Mesothelial cell of epicardium (in vitro differentiated cells): ENCODE results near the gene COL4A2. TPM values are rescaled to one million over a fixed set of nuclear protein-coding genes. Genes with fewer than 3 reads are reported as not detected.

Experiments
- DNase-seq, 2 experiments: peaks; one replicate each; pipeline ENCODE4 v3.0.0; 2021; ENCODE audit warnings: low spot score in 2 of 2; ENCODE audit not compliant: unreplicated experiment in 2 of 2
- H3K27ac Mint-ChIP-seq: 2 replicates; pipeline ENCODE4 v1.8.0; 2021; ENCODE audit warnings: mixed read lengths
- H3K27me3 Mint-ChIP-seq: 2 replicates; pipeline ENCODE4 v1.8.0; 2021; ENCODE audit warnings: low read depth, mixed read lengths
- H3K36me3 Mint-ChIP-seq: 2 replicates; pipeline ENCODE4 v1.8.0; 2021; ENCODE audit warnings: mixed read lengths
- H3K4me1 Mint-ChIP-seq: 2 replicates; pipeline ENCODE4 v1.8.0; 2021; ENCODE audit warnings: mixed read lengths
- H3K4me3 Mint-ChIP-seq: 2 replicates; pipeline ENCODE4 v1.8.0; 2021; ENCODE audit warnings: mild to moderate bottlenecking, moderate library complexity, mixed read lengths
- H3K9me3 Mint-ChIP-seq: 2 replicates; pipeline ENCODE4 v1.8.0; 2021; ENCODE audit warnings: mixed read lengths
- total RNA-seq: library from RNA; stranded (reverse); gene quantifications from 3 replicates; pipeline ENCODE4 v1.2.1, GENCODE V29; 2021
- TF ChIP-seq, protein P1 (sequence below): fragments of 200-600 bp; sonication (generic); IDR thresholded peaks from one replicate; pipeline ENCODE4 v1.5.0; 2021; ENCODE audit warnings: antibody characterized with exemption; ENCODE audit not compliant: unreplicated experiment

The COL4A2 gene
- total RNA-seq, 1 donor from 2014 or later = 469 TPM

- no peaks in the 10 kb centered on the region for H3K27me3 Mint-ChIP-seq
- H3K36me3 Mint-ChIP-seq = no peaks in the 10 kb centered on the region
- H3K4me1 Mint-ChIP-seq = peaks cover 28% of the 10 kb centered on the region
- H3K9me3 Mint-ChIP-seq = no peaks in the 10 kb centered on the region
- peak overlapping the region; percentile 15 for H3K27ac Mint-ChIP-seq
- DNase-seq = no peak
- no peak overlapping the region for H3K4me3 Mint-ChIP-seq
- TF ChIP-seq, protein P1, sequence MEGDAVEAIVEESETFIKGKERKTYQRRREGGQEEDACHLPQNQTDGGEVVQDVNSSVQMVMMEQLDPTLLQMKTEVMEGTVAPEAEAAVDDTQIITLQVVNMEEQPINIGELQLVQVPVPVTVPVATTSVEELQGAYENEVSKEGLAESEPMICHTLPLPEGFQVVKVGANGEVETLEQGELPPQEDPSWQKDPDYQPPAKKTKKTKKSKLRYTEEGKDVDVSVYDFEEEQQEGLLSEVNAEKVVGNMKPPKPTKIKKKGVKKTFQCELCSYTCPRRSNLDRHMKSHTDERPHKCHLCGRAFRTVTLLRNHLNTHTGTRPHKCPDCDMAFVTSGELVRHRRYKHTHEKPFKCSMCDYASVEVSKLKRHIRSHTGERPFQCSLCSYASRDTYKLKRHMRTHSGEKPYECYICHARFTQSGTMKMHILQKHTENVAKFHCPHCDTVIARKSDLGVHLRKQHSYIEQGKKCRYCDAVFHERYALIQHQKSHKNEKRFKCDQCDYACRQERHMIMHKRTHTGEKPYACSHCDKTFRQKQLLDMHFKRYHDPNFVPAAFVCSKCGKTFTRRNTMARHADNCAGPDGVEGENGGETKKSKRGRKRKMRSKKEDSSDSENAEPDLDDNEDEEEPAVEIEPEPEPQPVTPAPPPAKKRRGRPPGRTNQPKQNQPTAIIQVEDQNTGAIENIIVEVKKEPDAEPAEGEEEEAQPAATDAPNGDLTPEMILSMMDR = no peak
These were observed 43.4 kb downstream of the COL4A2 start for GRCh38 chr13:110350509-110350908.

DNA sequence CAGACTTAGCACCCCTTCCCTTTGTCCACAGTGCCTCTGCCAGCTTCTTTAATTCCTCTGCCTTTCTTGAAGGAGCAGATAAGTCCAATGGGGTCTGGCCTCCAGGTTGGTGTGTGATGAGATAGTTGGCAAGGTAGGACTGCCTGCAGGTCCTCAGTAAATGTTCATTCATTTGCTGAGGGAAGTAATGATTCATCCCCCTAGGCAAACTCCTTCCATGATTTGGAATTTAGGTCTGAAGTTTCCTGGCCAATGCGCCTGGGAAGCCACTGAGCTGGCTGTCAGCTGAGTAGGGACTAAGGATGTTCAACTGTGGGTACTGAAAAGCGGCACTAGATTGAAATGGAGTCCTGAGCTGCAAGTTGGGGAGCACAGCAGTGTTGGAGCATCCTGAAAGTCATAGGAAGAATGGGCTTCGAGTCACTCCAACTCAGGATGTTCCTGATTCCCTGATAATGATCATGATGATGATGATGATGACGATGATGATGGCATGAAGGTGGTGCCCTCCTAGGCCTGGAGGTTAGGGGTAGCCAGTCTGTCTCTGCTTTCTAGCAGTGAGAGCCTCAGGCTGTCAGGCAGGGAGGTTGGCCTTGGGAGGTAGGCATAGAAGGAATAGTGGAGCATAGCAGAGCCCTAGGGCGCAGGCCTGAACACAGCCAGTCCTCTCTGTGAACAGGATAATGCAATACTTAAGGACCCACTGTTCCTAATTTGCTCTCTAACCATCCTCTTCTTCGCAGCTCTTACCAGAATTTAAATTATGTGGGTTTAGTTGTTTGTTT, 44.7 kb downstream of the COL4A2 start:
- H3K27me3 Mint-ChIP-seq = no peaks in the 10 kb centered on the region
- TF ChIP-seq, protein P1 = no peak
- no peak overlapping the region for H3K27ac Mint-ChIP-seq
- no peak for DNase-seq
- H3K4me1 Mint-ChIP-seq = peaks cover 28% of the 10 kb centered on the region
- H3K9me3 Mint-ChIP-seq = no peaks in the 10 kb centered on the region
- H3K4me3 Mint-ChIP-seq = no peak overlapping the region
- no peaks in the 10 kb centered on the region for H3K36me3 Mint-ChIP-seq

- no peak overlapping the region for H3K4me3 Mint-ChIP-seq
- peak overlapping the region; percentile 58 for H3K27ac Mint-ChIP-seq
- H3K4me1 Mint-ChIP-seq = peaks cover 22% of the 10 kb centered on the region
- no peak for DNase-seq
- H3K9me3 Mint-ChIP-seq = no peaks in the 10 kb centered on the region
- H3K27me3 Mint-ChIP-seq = no peaks in the 10 kb centered on the region
- no peaks in the 10 kb centered on the region for H3K36me3 Mint-ChIP-seq
- TF ChIP-seq, protein P1 = no peak
These were observed 45.7 kb downstream of the COL4A2 start for GRCh38 chr13:110352735-110353134.

DNA sequence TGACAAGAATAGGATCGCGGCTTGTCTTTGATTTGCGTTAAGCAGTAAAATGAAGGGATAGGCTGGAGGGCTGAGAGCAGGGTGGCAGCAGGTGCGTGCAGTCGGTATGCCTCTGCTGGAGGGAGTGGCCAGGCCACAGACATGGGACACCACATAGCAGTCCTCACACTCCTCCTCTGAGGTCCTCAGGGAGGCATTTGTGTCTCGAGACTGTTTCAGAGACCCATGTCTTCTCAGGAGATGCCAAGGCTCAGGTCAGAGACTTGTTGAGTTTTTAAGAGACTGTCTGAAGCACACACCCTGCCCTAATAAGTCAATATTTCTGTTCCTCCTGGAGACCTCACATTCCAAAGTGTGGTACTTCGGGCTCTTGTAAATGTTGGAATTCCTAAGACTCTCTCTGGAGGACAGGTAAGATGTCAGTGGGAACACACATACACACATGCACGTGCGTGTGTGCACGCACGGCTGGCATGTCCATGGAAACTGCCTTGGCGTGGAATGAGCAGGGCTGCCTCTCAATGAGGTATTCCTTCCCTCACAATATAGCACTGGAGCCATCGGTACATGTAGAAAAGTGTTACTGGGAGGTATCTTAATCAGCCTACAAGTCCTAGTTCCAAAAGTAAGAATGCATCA, 46.4 kb downstream of the COL4A2 start:
- H3K9me3 Mint-ChIP-seq = no peaks in the 10 kb centered on the region
- H3K4me1 Mint-ChIP-seq = peaks cover 18% of the 10 kb centered on the region
- TF ChIP-seq, protein P1 = no peak
- no peaks in the 10 kb centered on the region for H3K36me3 Mint-ChIP-seq
- no peak for DNase-seq
- H3K27ac Mint-ChIP-seq = peak overlapping the region; percentile 69
- no peaks in the 10 kb centered on the region for H3K27me3 Mint-ChIP-seq
- no peak overlapping the region for H3K4me3 Mint-ChIP-seq

GRCh38 chr13:110354123-110354627, 47.1 kb downstream of the COL4A2 start:
- H3K9me3 Mint-ChIP-seq = no peaks in the 10 kb centered on the region
- TF ChIP-seq, protein P1 = no peak
- no peak overlapping the region for H3K4me3 Mint-ChIP-seq
- H3K27ac Mint-ChIP-seq = peak overlapping the region; percentile 69
- no peaks in the 10 kb centered on the region for H3K27me3 Mint-ChIP-seq
- H3K4me1 Mint-ChIP-seq = peaks cover 18% of the 10 kb centered on the region
- H3K36me3 Mint-ChIP-seq = no peaks in the 10 kb centered on the region
- DNase-seq = no peak
